ENCODE results near the gene CDH22.
A peak's percentile ranks its signal among the peaks of the same experiment; 100 is the strongest.

Gene CDH22

GRCh38 chr20:46202766-46203509 is 105.4 kb downstream of the CDH22 start:
- peaks cover 42% of the 10 kb centered on the region for H3K4me1 Mint-ChIP-seq
- H3K36me3 Mint-ChIP-seq (ENCODE audit: low read depth) = no peaks in the 10 kb centered on the region
- no peaks in the 10 kb centered on the region for H3K9me3 Mint-ChIP-seq
- H3K4me3 Mint-ChIP-seq = peak overlapping the region in 1 of 3 experiments; percentile 36
- peaks cover 73% of the 10 kb centered on the region for H3K27me3 Mint-ChIP-seq (ENCODE audit: low read depth)
- H3K27ac Mint-ChIP-seq = peak overlapping the region in 2 of 3 experiments; percentile 10 to 12
- no peak for TF ChIP-seq CTCF (IDR thresholded peaks at IDR 0.05; ENCODE audit: unreplicated experiment in 3 of 3)

- no peak overlapping the region for H3K27ac Mint-ChIP-seq
- peaks cover 38% of the 10 kb centered on the region for H3K4me1 Mint-ChIP-seq
- H3K27me3 Mint-ChIP-seq (ENCODE audit: low read depth) = peaks cover 64% of the 10 kb centered on the region
- no peaks in the 10 kb centered on the region for H3K36me3 Mint-ChIP-seq (ENCODE audit: low read depth)
- no peak for TF ChIP-seq CTCF (IDR thresholded peaks at IDR 0.05; ENCODE audit: unreplicated experiment in 3 of 3)
- no peaks in the 10 kb centered on the region for H3K9me3 Mint-ChIP-seq
- no peak overlapping the region for H3K4me3 Mint-ChIP-seq
Measured at GRCh38 chr20:46200582-46201570, 107.4 kb downstream of the CDH22 start.

- Mint-ChIP-seq H3K9me3 (no peaks in the 10 kb centered on the region), H3K4me3 (peak overlapping the region in 1 of 3 experiments; percentile 5), H3K36me3 (ENCODE audit: low read depth) (no peaks in the 10 kb centered on the region), H3K4me1 (peaks cover 28% of the 10 kb centered on the region), H3K27me3 (ENCODE audit: low read depth) (peaks cover 56% of the 10 kb centered on the region), H3K27ac (no peak overlapping the region)
- TF ChIP-seq CTCF (IDR thresholded peaks at IDR 0.05; ENCODE audit: unreplicated experiment in 3 of 3) = no peak
Measured at GRCh38 chr20:46199198-46199597, 109.1 kb downstream of the CDH22 start.

GRCh38 chr20:46196990-46197389 is 111.3 kb downstream of the CDH22 start:
- Mint-ChIP-seq H3K4me1 (peaks cover 24% of the 10 kb centered on the region), H3K27ac (no peak overlapping the region), H3K27me3 (ENCODE audit: low read depth) (peaks cover 48% of the 10 kb centered on the region), H3K36me3 (ENCODE audit: low read depth) (no peaks in the 10 kb centered on the region), H3K4me3 (no peak overlapping the region), H3K9me3 (no peaks in the 10 kb centered on the region)
- no peak for TF ChIP-seq CTCF (IDR thresholded peaks at IDR 0.05; ENCODE audit: unreplicated experiment in 3 of 3)

GRCh38 chr20:46195264-46196036 is 112.8 kb downstream of the CDH22 start:
- Mint-ChIP-seq H3K36me3 (ENCODE audit: low read depth) (no peaks in the 10 kb centered on the region), H3K27ac (no peak overlapping the region), H3K4me3 (no peak overlapping the region), H3K9me3 (no peaks in the 10 kb centered on the region), H3K4me1 (peaks cover 24% of the 10 kb centered on the region), H3K27me3 (ENCODE audit: low read depth) (peaks cover 43% of the 10 kb centered on the region)
- TF ChIP-seq CTCF (IDR thresholded peaks at IDR 0.05; ENCODE audit: unreplicated experiment in 3 of 3) = no peak

Data from nephron (organoid).